IMR-90 (cell line): ENCODE results near the gene KLHL2. TPM values are rescaled to one million over a fixed set of nuclear protein-coding genes. Genes with fewer than 3 reads are reported as not detected.

Experiments
- ATAC-seq: fragments of 200-7000 bp; cut with Tn5 transposase; 2 replicates; pipeline ENCODE4 v1.9.1; 2020; ENCODE audit warnings: low read depth, mild to moderate bottlenecking, moderate library complexity
- BruUV-seq: library from RNA; stranded (reverse); fragments of 400-500 nt; replicated peaks from 2 replicates; lab custom pipeline; 2021; lab: Mats Ljungman, UMichigan
- CTCF ChIA-PET: fragments of 300-600 bp; formaldehyde crosslinking; extraction: SDS; loops from one replicate; lab custom pipeline; 2021; ENCODE audit warnings: antibody characterized with exemption; lab: Yijun Ruan, JAX
- POLR2A ChIA-PET: fragments of 300-600 bp; sonication (Branson Sonifier 250); formaldehyde crosslinking; loops from one replicate; lab custom pipeline; 2022; ENCODE audit warnings: antibody characterized with exemption; ENCODE audit not compliant: unreplicated experiment; lab: Charles Lee
- DNase-seq: peaks from one replicate; pipeline ENCODE4 v3.0.0; 2013
- H2AFZ ChIP-seq: replicated peaks from 2 replicates; pipeline ENCODE3; 2013; ENCODE audit warnings: low read length, mild to moderate bottlenecking; ENCODE audit not compliant: poor library complexity
- H2AK5ac ChIP-seq: 2 replicates; pipeline ENCODE4 v1.6.1; 2013; ENCODE audit warnings: low read depth, low read length, inconsistent platforms
- H2AK9ac ChIP-seq: replicated peaks from 2 replicates; pipeline ENCODE3; 2013; ENCODE audit warnings: mild to moderate bottlenecking, low read depth, low read length, moderate library complexity; ENCODE audit not compliant: poor library complexity
- H2BK120ac ChIP-seq: 2 replicates; pipeline ENCODE4 v1.6.1; 2013; ENCODE audit warnings: low read depth, low read length, inconsistent platforms
- H2BK15ac ChIP-seq: 3 replicates; pipeline ENCODE4 v1.6.1; 2013; ENCODE audit warnings: low read depth, low read length, inconsistent platforms
- H2BK20ac ChIP-seq: 2 replicates; pipeline ENCODE4 v1.6.1; 2013; ENCODE audit warnings: low read depth, mild to moderate bottlenecking, inconsistent platforms, low read length, moderate library complexity
- H2BK5ac ChIP-seq: 2 replicates; pipeline ENCODE4 v1.6.1; 2013; ENCODE audit warnings: mild to moderate bottlenecking, low read depth, low read length, inconsistent platforms; ENCODE audit not compliant: poor library complexity, severe bottlenecking
- H3K14ac ChIP-seq: replicated peaks from 2 replicates; pipeline ENCODE4 v1.6.1; 2013; ENCODE audit warnings: low read depth, low read length, inconsistent platforms
- H3K18ac ChIP-seq: 2 replicates; pipeline ENCODE4 v1.6.1; 2013; ENCODE audit warnings: low read depth, low read length, control low read depth
- H3K23ac ChIP-seq: 2 replicates; pipeline ENCODE4 v1.6.1; 2013; ENCODE audit warnings: low read depth, low read length, inconsistent platforms
- H3K27ac ChIP-seq: 2 replicates; pipeline ENCODE4 v1.5.1; 2013; ENCODE audit warnings: mild to moderate bottlenecking, control low read depth, low read length; ENCODE audit not compliant: insufficient read depth
- H3K27me3 ChIP-seq: 2 replicates; pipeline ENCODE4 v1.6.1; 2013; ENCODE audit warnings: low read length; ENCODE audit not compliant: control insufficient read depth, insufficient read depth
- H3K36me3 ChIP-seq: 2 replicates; pipeline ENCODE4 v1.6.1; 2013; ENCODE audit warnings: low read length, mixed read lengths; ENCODE audit not compliant: control insufficient read depth, insufficient read depth
- H3K4ac ChIP-seq: 2 replicates; pipeline ENCODE4 v1.6.1; 2013; ENCODE audit warnings: low read depth, low read length, inconsistent platforms
- H3K4me1 ChIP-seq: 2 replicates; pipeline ENCODE4 v1.6.1; 2013; ENCODE audit warnings: low read length, mixed read lengths; ENCODE audit not compliant: control insufficient read depth, insufficient read depth
- H3K4me2 ChIP-seq: 2 replicates; pipeline ENCODE4 v1.6.1; 2013; ENCODE audit warnings: low read depth, mild to moderate bottlenecking, control low read depth, low read length, moderate library complexity
- H3K4me3 ChIP-seq: 2 replicates; pipeline ENCODE4 v1.5.1; 2013; ENCODE audit warnings: low read depth, mild to moderate bottlenecking, control low read depth, low read length, moderate library complexity; ENCODE audit not compliant: insufficient read depth
- H3K56ac ChIP-seq: 2 replicates; pipeline ENCODE4 v1.6.1; 2013; ENCODE audit warnings: low read length, inconsistent platforms; ENCODE audit not compliant: insufficient read depth; ENCODE audit errors: extremely low read depth
- H3K79me1 ChIP-seq, 2 experiments: 2 replicates each; pipeline ENCODE4 v1.6.1; 2013; ENCODE audit warnings: low read length in 2 of 2, inconsistent platforms in 1 of 2, low read depth in 1 of 2
- H3K9ac ChIP-seq: 2 replicates; pipeline ENCODE4 v1.6.1; 2013; ENCODE audit warnings: low read depth, low read length, control low read depth
- H3K9me1 ChIP-seq: 2 replicates; pipeline ENCODE4 v1.6.1; 2013; ENCODE audit warnings: low read length, inconsistent platforms; ENCODE audit not compliant: insufficient read depth
- H3K9me3 ChIP-seq: 2 replicates; pipeline ENCODE4 v1.6.1; 2013; ENCODE audit warnings: low read length; ENCODE audit not compliant: control insufficient read depth, insufficient read depth
- H4K20me1 ChIP-seq: 2 replicates; pipeline ENCODE4 v1.6.1; 2013; ENCODE audit warnings: low read length, inconsistent platforms; ENCODE audit not compliant: insufficient read depth
- H4K5ac ChIP-seq: 2 replicates; pipeline ENCODE4 v1.6.1; 2013; ENCODE audit warnings: mild to moderate bottlenecking, low read depth, low read length, control low read depth
- H4K8ac ChIP-seq, 2 experiments: 2 replicates each; pipeline ENCODE4 v1.6.1; 2013; ENCODE audit warnings: low read depth in 2 of 2, low read length in 2 of 2, control low read depth in 1 of 2, inconsistent platforms in 1 of 2
- H4K91ac ChIP-seq: 2 replicates; pipeline ENCODE4 v1.6.1; 2013; ENCODE audit warnings: low read depth, low read length, inconsistent platforms; ENCODE audit not compliant: insufficient read depth
- BHLHE40 ChIP-seq: fragments of 150-350 bp; IDR thresholded peaks from 2 replicates; pipeline ENCODE4 v1.6.1; 2016; ENCODE audit warnings: mild to moderate bottlenecking, low read depth, low read length
- CEBPB ChIP-seq: IDR thresholded peaks from 2 replicates; pipeline ENCODE4 v1.6.1; 2012; ENCODE audit warnings: low read depth, low read length, improper control_type of control experiment
- CHD1 ChIP-seq: IDR thresholded peaks from 2 replicates; pipeline ENCODE4 v1.6.1; 2012; ENCODE audit warnings: low read depth, low read length, improper control_type of control experiment
- ELK1 ChIP-seq: fragments of 150-350 bp; IDR thresholded peaks from 2 replicates; pipeline ENCODE4 v1.6.1; 2016; ENCODE audit warnings: low read depth, mild to moderate bottlenecking, low read length, moderate library complexity, borderline replicate concordance
- FOS ChIP-seq: fragments of 150-350 bp; IDR thresholded peaks from 2 replicates; pipeline ENCODE4 v1.6.1; 2016; ENCODE audit warnings: low read depth, low read length
- MAFK ChIP-seq: IDR thresholded peaks from 2 replicates; pipeline ENCODE4 v1.6.1; 2012; ENCODE audit warnings: low read depth, low read length, improper control_type of control experiment
- MAZ ChIP-seq: IDR thresholded peaks from 2 replicates; pipeline ENCODE4 v1.6.1; 2012; ENCODE audit warnings: low read depth, mild to moderate bottlenecking, low read length, improper control_type of control experiment, moderate library complexity, borderline replicate concordance
- MXI1 ChIP-seq: IDR thresholded peaks from 2 replicates; pipeline ENCODE4 v1.6.1; 2012; ENCODE audit warnings: low read depth, mild to moderate bottlenecking, low read length, moderate library complexity, borderline replicate concordance
- NFE2L2 ChIP-seq: fragments of 150-350 bp; IDR thresholded peaks from 2 replicates; pipeline ENCODE4 v1.6.1; 2016; ENCODE audit warnings: low read depth, mild to moderate bottlenecking, low read length
- POLR2A ChIP-seq: IDR thresholded peaks from 2 replicates; pipeline ENCODE4 v1.6.1; 2012; ENCODE audit warnings: mild to moderate bottlenecking, low read depth, low read length
- RAD21 ChIP-seq: IDR thresholded peaks from 2 replicates; pipeline ENCODE4 v1.6.1; 2012; ENCODE audit warnings: low read length, improper control_type of control experiment
- RCOR1 ChIP-seq: IDR thresholded peaks from 2 replicates; pipeline ENCODE4 v1.6.1; 2012; ENCODE audit warnings: mild to moderate bottlenecking, low read length, improper control_type of control experiment; ENCODE audit not compliant: insufficient replicate concordance
- RFX5 ChIP-seq: IDR thresholded peaks from 2 replicates; pipeline ENCODE4 v1.8.0; 2012; ENCODE audit warnings: low read depth, mild to moderate bottlenecking, low read length, moderate library complexity
- SMC3 ChIP-seq: fragments of 150-350 bp; IDR thresholded peaks from 2 replicates; pipeline ENCODE4 v1.6.1; 2016; ENCODE audit warnings: low read depth, mild to moderate bottlenecking, antibody characterized with exemption, low read length, moderate library complexity
- USF2 ChIP-seq: fragments of 150-350 bp; IDR thresholded peaks from 2 replicates; pipeline ENCODE4 v1.6.1; 2017; ENCODE audit warnings: mild to moderate bottlenecking, antibody characterized with exemption, low read length, low read depth
- WGBS, 2 experiments: methylation state at CpG; one replicate each; pipeline versions ENCODE4 v1.1.5 to v1.1.7; 2013; ENCODE audit warnings: missing lambda C conversion rate in 2 of 2; ENCODE audit not compliant: insufficient read length in 1 of 2; ENCODE audit errors: extremely low coverage in 2 of 2; 5-methylcytosine and 5-hydroxymethylcytosine counted together
- dilution Hi-C: fragments of 300-500 bp; cut with HindIII; formaldehyde crosslinking; loops from one replicate; pipeline ENCODE4 v1.14.3; 2018; ENCODE audit warnings: low sequenced_read_pairs; ENCODE audit not compliant: unreplicated experiment
- in situ Hi-C: fragments of 300-500 bp; cut with MboI; formaldehyde crosslinking; loops from 3 replicates; pipeline ENCODE4 v1.14.3; 2019; ENCODE audit warnings: low sequenced_read_pairs, inconsistent platforms, mixed read lengths
- intact Hi-C: fragments of 100-400 bp; cut with micrococcal nuclease; formaldehyde crosslinking; loops from 2 replicates; pipeline ENCODE4 v1.10.0; 2022
- polyA plus RNA-seq, 3 experiments: library from polyadenylated mRNA; depleted of rRNA; stranded (reverse); fragments of >200 nt; gene quantifications; 2 replicates each; pipeline ENCODE4 v1.2.3, GENCODE V29; 2012; ENCODE audit warnings: low replicate concordance in 1 of 3
- total RNA-seq: library from RNA; depleted of rRNA; stranded (reverse); fragments of >200 nt; gene quantifications from 2 replicates; pipeline ENCODE4 v1.2.3, GENCODE V29; 2012
- TF ChIP-seq, protein P1 (sequence below): conservative IDR thresholded peaks from 2 replicates; pipeline ENCODE4 v1.5.1; 2012; ENCODE audit warnings: mild to moderate bottlenecking, low read depth, low read length, improper control_type of control experiment

Gene KLHL2
- total and polyA plus RNA-seq, 2 of the 4 experiments (the other 2 are of a cell fraction), result 11.0 to 12.4 TPM

- H2AK5ac ChIP-seq, result no peak overlapping the region
- H2AK9ac ChIP-seq, result no peak overlapping the region
- BruUV-seq, result no TSS peak
- H4K5ac ChIP-seq, result no peak overlapping the region
- no peak overlapping the region for H3K27ac ChIP-seq
- dilution Hi-C loops, result no loop called here
- no peak overlapping the region for H3K18ac ChIP-seq
- H2BK20ac ChIP-seq, result no peak overlapping the region
- WGBS, 2 experiments, result no CpG with 5 or more reads among the region's 2 CpGs
- H3K14ac ChIP-seq, result no peak overlapping the region
- H3K4me3 ChIP-seq, result no peak overlapping the region
- no peak overlapping the region for H2BK5ac ChIP-seq
- in situ Hi-C loops, result loop anchor here (5.0 to 10.0 kb wide), 2 partner anchors 103 to 225 kb away; no protein-coding TSS in a partner anchor
- no peak overlapping the region for H2BK15ac ChIP-seq
- intact Hi-C loops, result no loop called here
- no peak overlapping the region for H3K56ac ChIP-seq
- H3K36me3 ChIP-seq, result no peaks in the 10 kb centered on the region
- no peaks in the 10 kb centered on the region for H3K4me1 ChIP-seq
- no peaks in the 10 kb centered on the region for H3K9me3 ChIP-seq
- H4K8ac ChIP-seq, result no peak overlapping the region
- no peak overlapping the region for H3K4me2 ChIP-seq
- DNase-seq, result no peak
- no peak for ATAC-seq
- H2BK120ac ChIP-seq, result no peak overlapping the region
- H4K20me1 ChIP-seq, result no peaks in the 10 kb centered on the region
- no peak overlapping the region for H3K9ac ChIP-seq
- no peaks in the 10 kb centered on the region for H3K9me1 ChIP-seq
- H3K23ac ChIP-seq, result no peak overlapping the region
- H3K4ac ChIP-seq, result no peak overlapping the region
- ChIA-PET POLR2A (no interaction called here), CTCF (interaction anchor here (0.6 kb wide), 1 partner anchor 50 kb away, joined by 3 read pairs; no protein-coding TSS in a partner anchor)
- H2AFZ ChIP-seq, result no peak overlapping the region
- no peaks in the 10 kb centered on the region for H3K79me1 ChIP-seq
- no peak overlapping the region for H4K91ac ChIP-seq
- TF ChIP-seq CEBPB (no peak), MAFK (no peak), ELK1 (no peak), FOS (no peak), MXI1 (no peak), RCOR1 (no peak), CHD1 (no peak), USF2 (no peak), RAD21 (no peak), POLR2A (no peak), RFX5 (no peak), MAZ (no peak), NFE2L2 (no peak), SMC3 (no peak), BHLHE40 (no peak)
- TF ChIP-seq, protein P1, sequence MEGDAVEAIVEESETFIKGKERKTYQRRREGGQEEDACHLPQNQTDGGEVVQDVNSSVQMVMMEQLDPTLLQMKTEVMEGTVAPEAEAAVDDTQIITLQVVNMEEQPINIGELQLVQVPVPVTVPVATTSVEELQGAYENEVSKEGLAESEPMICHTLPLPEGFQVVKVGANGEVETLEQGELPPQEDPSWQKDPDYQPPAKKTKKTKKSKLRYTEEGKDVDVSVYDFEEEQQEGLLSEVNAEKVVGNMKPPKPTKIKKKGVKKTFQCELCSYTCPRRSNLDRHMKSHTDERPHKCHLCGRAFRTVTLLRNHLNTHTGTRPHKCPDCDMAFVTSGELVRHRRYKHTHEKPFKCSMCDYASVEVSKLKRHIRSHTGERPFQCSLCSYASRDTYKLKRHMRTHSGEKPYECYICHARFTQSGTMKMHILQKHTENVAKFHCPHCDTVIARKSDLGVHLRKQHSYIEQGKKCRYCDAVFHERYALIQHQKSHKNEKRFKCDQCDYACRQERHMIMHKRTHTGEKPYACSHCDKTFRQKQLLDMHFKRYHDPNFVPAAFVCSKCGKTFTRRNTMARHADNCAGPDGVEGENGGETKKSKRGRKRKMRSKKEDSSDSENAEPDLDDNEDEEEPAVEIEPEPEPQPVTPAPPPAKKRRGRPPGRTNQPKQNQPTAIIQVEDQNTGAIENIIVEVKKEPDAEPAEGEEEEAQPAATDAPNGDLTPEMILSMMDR, result no peak
- H3K27me3 ChIP-seq, result peaks cover 6% of the 10 kb centered on the region
Observed at GRCh38 chr4:165359506-165359905, 152.1 kb downstream of the KLHL2 start.
